Measurements from ENCODE around the gene USP19.

The USP19 gene

DNA sequence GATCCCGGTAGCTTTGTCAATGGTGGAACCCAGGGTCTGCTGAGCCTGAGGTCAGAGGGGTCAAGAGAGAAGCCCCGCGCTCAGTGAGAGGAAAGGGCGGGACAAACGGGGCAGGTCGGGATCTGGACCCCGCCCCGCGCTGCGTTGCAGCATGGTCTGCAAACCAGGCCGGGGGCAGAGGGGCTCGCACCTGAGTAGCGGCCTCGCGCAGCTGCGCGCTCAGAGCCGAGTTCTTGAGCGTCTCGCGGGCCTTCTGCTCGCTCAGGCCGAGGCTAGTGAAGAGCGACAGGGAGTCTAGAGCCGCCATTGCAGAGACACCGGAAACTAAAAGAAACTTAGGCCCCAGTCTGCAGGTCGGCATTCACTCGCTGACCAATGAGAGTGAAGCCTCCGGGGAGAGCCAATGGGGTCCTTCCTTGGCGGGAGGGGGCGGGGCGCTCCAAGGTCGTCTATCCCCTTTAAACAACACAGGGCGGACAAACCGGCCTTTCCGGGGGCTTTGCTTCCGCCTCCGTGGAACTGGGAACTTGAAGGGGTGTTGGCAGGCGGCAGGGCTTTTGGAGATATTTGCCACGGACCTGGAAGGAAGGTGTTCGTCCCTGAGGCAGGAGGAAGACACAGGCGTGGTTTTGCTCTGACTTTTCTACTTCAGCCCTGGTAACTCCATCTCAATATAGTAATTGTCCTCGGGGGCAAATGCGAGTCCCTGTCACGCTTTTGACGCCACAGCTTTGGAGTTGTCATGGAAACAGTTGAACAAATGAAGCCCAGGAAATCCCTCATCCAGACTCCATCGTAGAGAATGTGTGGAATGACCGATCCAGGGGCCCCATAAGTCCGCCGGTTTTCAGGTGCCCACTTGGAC, 16.0 kb downstream of the USP19 start, which contains the start of gene QARS1:
Gene QARS1 (minus strand): TSS at position 331 of the 865 bp plus-strand sequence. CDS start 24 bp downstream, at position 307.
- peak; percentile 97 for DNase-seq (ENCODE audit: low spot score)

DNA sequence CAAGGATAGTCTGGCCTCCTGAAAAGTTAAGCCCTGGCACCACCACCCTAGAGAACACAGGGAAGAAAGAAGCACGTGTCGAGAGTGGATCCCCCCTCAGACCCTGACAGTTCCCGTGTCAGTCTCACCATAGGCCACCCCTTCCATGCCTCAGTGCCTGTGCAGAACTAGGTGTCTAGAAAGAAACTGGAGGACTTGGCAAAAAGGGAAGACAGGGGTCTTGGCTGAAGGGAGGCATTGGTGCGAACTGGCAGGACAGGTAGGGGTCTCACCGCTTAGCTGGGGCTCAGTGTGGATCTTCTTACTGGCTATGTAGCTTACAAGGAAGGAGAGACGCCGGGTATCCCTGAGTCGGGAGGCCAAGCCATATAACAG, 16.6 kb downstream of the USP19 start:
- no peak for DNase-seq (ENCODE audit: low spot score)

DNA sequence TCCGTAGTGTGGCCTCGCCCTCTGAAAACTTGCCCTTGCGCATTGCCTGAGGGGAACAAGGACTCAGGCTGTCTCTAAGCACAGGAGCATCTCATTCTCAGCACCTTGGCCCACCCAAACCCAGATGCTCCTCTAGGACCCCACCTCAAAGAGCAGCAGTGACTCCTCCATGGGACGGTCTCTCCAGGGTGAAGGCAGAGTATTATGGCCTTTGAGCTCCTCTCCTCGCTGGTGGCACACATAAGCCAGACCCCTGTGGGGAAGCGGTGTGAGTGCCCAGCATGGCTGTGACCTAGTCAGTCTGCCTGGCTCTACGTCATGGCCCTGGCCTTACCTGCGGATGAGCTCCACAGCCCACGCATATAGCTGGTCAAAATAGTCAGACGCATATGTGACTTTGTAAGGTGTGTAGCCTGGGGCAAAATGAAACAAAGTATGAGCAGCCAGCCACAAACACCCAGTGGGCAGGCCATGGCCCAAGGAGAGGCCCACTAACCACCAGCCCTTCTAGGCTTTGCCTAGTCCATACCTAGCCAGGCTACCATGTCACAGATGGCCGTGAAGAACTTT, 20.5 kb downstream of the USP19 start:
- no peak for DNase-seq (ENCODE audit: low spot score)

DNA sequence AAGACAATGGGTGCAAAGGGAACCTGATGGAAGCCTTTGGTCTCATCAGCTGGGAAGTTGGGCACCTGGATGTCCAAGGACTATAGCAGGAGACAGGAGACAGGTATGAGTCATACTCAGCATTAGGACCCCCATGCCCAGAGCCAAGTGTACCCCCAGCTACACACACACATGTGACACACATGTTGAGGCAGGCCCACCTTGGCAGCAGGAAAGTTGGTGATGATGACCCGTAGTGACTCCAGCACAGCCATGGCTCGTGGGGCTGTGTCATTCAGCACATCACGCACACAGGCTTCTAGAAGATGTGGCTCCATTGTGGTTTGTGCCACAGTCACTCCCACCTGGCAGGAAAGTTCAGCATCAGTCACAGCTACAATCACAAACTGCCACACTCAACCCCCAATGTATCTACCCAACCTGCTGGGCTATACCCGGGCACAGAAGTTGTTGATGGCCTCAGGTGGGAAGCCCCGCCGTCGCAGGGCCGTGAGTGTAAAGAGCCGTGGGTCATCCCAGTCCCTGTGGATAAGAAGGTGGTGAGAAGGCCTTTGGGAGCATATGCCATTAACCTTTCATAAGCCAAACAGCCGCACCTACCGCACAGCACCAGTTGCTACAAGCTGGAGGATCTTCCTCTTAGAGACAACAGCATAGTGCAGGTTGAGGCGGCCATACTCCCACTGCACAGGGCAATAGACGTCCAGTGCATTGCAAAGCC, 21.6 kb downstream of the USP19 start:
- no peak for DNase-seq (ENCODE audit: low spot score)

- no peak for DNase-seq (ENCODE audit: low spot score)
Measured at GRCh38 chr3:49098429-49098828, 22.2 kb downstream of the USP19 start.

GRCh38 chr3:49093853-49094767, 26.5 kb downstream of the USP19 start, which contains the start of gene QRICH1:
QRICH1 (minus strand) TSS chr3:49094071; CDS start chr3:49077017, 17,054 bp downstream.
- DNase-seq (ENCODE audit: low spot score): peak; percentile 95

- DNase-seq (ENCODE audit: low spot score): peak; percentile 79
Measured at GRCh38 chr3:49092938-49093852, 27.4 kb downstream of the USP19 start.

GRCh38 chr3:49081429-49081828, 39.2 kb downstream of the USP19 start:
- no peak for DNase-seq (ENCODE audit: low spot score)

DNA sequence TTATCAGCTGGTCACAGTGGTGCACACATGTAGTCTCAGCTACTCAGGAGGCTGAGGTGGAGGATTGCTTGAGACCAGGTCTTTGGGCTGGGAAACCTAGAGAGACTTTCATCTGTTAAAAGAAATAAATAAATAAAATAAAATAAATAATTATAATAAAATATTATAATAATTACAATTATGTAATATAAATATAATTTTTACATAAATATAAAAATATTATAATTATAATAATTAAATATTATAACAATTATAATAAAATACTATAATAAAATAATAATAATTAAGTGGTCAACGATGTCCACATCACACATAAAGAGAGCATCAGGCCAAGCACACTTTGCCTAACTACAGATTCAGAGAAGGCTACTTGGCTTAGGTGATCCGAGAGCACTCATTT, 41.4 kb downstream of the USP19 start:
- DNase-seq (ENCODE audit: low spot score): no peak

GRCh38 chr3:49076646-49077045, 44.0 kb downstream of the USP19 start:
- no peak for DNase-seq (ENCODE audit: low spot score)

GRCh38 chr3:49076116-49076515, 44.5 kb downstream of the USP19 start:
- no peak for DNase-seq (ENCODE audit: low spot score)
